Measurements from ENCODE around the gene TADA2B. TPM values are rescaled to one million over a fixed set of nuclear protein-coding genes. Genes with fewer than 3 reads are reported as not detected.
A peak's percentile ranks its signal among the peaks of the same experiment; 100 is the strongest.
"Not testable (repeated sequence)": the region's sequence is repeated elsewhere in the genome, so short reads cannot be mapped to it uniquely, and the experiment has no call there.

TADA2B gene
- total RNA-seq, 1 donor from 2014 or later: 26.9 TPM

- H3K36me3 ChIP-seq (ENCODE audit: control insufficient read depth, insufficient read depth, low read length): no peaks in the 10 kb centered on the region
- DNase-seq (ENCODE audit: low read depth): no peak
- no peak overlapping the region for H3K4me3 ChIP-seq (ENCODE audit: low read depth, low read length)
- TF ChIP-seq, protein P1, sequence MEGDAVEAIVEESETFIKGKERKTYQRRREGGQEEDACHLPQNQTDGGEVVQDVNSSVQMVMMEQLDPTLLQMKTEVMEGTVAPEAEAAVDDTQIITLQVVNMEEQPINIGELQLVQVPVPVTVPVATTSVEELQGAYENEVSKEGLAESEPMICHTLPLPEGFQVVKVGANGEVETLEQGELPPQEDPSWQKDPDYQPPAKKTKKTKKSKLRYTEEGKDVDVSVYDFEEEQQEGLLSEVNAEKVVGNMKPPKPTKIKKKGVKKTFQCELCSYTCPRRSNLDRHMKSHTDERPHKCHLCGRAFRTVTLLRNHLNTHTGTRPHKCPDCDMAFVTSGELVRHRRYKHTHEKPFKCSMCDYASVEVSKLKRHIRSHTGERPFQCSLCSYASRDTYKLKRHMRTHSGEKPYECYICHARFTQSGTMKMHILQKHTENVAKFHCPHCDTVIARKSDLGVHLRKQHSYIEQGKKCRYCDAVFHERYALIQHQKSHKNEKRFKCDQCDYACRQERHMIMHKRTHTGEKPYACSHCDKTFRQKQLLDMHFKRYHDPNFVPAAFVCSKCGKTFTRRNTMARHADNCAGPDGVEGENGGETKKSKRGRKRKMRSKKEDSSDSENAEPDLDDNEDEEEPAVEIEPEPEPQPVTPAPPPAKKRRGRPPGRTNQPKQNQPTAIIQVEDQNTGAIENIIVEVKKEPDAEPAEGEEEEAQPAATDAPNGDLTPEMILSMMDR (IDR thresholded peaks at IDR 0.05; ENCODE audit: insufficient read depth, low read length, poor library complexity, severe bottlenecking): no peak
- H3K27me3 ChIP-seq (ENCODE audit: control insufficient read depth, insufficient read depth, low read length): peaks cover 3% of the 10 kb centered on the region
Measured at GRCh38 chr4:7095611-7096155, 52.5 kb downstream of the TADA2B start.

DNA sequence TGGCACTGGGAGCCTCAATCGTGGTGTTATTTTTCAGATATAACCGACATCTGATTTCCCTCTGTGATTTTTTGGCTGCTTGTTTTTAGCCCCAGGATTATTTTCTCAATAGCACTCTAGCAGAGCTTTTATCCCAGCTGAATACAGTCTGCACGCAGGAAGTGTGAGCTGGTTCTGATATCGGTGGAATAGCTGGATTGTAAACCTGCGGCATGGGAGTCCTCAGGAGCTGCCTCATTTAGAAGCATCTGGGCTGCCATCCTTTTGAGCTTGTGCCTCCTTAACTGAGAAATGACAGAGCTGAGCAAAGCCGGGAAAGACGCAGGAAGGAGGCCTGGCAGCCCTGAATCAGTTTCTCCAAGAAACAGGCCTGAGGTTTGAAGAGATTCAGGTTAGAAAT, 53.1 kb downstream of the TADA2B start:
- peaks cover 3% of the 10 kb centered on the region for H3K27me3 ChIP-seq (ENCODE audit: control insufficient read depth, insufficient read depth, low read length)
- DNase-seq (ENCODE audit: low read depth): no peak
- TF ChIP-seq, protein P1 (IDR thresholded peaks at IDR 0.05; ENCODE audit: insufficient read depth, low read length, poor library complexity, severe bottlenecking): no peak
- H3K4me3 ChIP-seq (ENCODE audit: low read depth, low read length): no peak overlapping the region
- H3K36me3 ChIP-seq (ENCODE audit: control insufficient read depth, insufficient read depth, low read length): no peaks in the 10 kb centered on the region

- no peak overlapping the region for H3K4me3 ChIP-seq (ENCODE audit: low read depth, low read length)
- H3K36me3 ChIP-seq (ENCODE audit: control insufficient read depth, insufficient read depth, low read length): no peaks in the 10 kb centered on the region
- DNase-seq (ENCODE audit: low read depth): peak; percentile 14
- TF ChIP-seq, protein P1 (IDR thresholded peaks at IDR 0.05; ENCODE audit: insufficient read depth, low read length, poor library complexity, severe bottlenecking): peak; percentile 88
- H3K27me3 ChIP-seq (ENCODE audit: control insufficient read depth, insufficient read depth, low read length): peaks cover 12% of the 10 kb centered on the region
Measured at GRCh38 chr4:7101692-7102515, 58.7 kb downstream of the TADA2B start.

DNA sequence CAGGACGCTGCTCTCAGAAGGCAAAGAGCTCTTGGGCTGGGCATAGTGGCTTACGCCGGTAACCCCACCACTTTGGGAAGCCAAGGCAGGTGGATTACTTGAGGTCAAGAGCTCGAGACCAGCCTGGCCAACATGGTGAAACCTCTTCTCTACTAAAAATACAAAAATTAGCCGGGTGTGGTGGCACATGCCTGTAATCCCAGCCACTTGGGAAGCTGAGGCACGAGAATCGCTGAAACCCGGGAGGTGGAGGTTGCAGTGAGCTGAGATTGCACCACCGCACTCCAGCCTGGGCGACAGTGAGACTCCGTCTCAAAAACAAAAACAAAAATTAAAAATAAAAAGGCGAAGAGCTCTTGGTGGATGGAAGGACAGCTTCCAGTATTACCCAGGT, 59.3 kb downstream of the TADA2B start:
- Histone ChIP-seq H3K4me3 (ENCODE audit: low read depth, low read length) (peak overlapping the region; percentile 56), H3K27me3 (ENCODE audit: control insufficient read depth, insufficient read depth, low read length) (peaks cover 12% of the 10 kb centered on the region)
- DNase-seq (ENCODE audit: low read depth); H3K36me3 ChIP-seq (ENCODE audit: control insufficient read depth, insufficient read depth, low read length): not testable (repeated sequence)

- peak overlapping the region; percentile 56 for H3K4me3 ChIP-seq (ENCODE audit: low read depth, low read length)
- peak; percentile 26 for DNase-seq (ENCODE audit: low read depth)
- no peaks in the 10 kb centered on the region for H3K36me3 ChIP-seq (ENCODE audit: control insufficient read depth, insufficient read depth, low read length)
- TF ChIP-seq, protein P1 (IDR thresholded peaks at IDR 0.05; ENCODE audit: insufficient read depth, low read length, poor library complexity, severe bottlenecking): no peak
- peaks cover 15% of the 10 kb centered on the region for H3K27me3 ChIP-seq (ENCODE audit: control insufficient read depth, insufficient read depth, low read length)
Measured at GRCh38 chr4:7103031-7103606, 59.9 kb downstream of the TADA2B start.

- TF ChIP-seq, protein P1 (IDR thresholded peaks at IDR 0.05; ENCODE audit: insufficient read depth, low read length, poor library complexity, severe bottlenecking): no peak
- H3K4me3 ChIP-seq (ENCODE audit: low read depth, low read length): no peak overlapping the region
- H3K27me3 ChIP-seq (ENCODE audit: control insufficient read depth, insufficient read depth, low read length): peaks cover 18% of the 10 kb centered on the region
- no peaks in the 10 kb centered on the region for H3K36me3 ChIP-seq (ENCODE audit: control insufficient read depth, insufficient read depth, low read length)
- no peak for DNase-seq (ENCODE audit: low read depth)
Measured at GRCh38 chr4:7103607-7104365, 60.6 kb downstream of the TADA2B start.

Data from kidney epithelial cell (primary cell).